DOHH2 (cell line): ENCODE data around the gene MACROD2.

Experiments
- H3F3A ChIP-seq: fragments of 200-600 bp; sonication (generic), shearing (Covaris generic); 2 replicates; pipeline ENCODE4 v1.6.0; 2016; ENCODE audit warnings: antibody characterized with exemption, mild to moderate bottlenecking; ENCODE audit not compliant: control insufficient read depth, insufficient read depth
- H3K27ac ChIP-seq: fragments of 200-600 bp; sonication (generic); 2 replicates; pipeline ENCODE4 v1.5.1; 2014; ENCODE audit warnings: low read depth, mild to moderate bottlenecking, low read length, moderate library complexity
- H3K27me3 ChIP-seq: fragments of 200-600 bp; sonication (generic); 2 replicates; pipeline ENCODE4 v1.6.1; 2014; ENCODE audit warnings: mild to moderate bottlenecking, low read length, mixed read lengths; ENCODE audit not compliant: control insufficient read depth
- H3K36me3 ChIP-seq: fragments of 200-600 bp; sonication (generic); 2 replicates; pipeline ENCODE4 v1.6.1; 2014; ENCODE audit warnings: mild to moderate bottlenecking, low read length, moderate library complexity, mixed read lengths; ENCODE audit not compliant: control insufficient read depth
- H3K4me1 ChIP-seq: fragments of 200-600 bp; sonication (generic); 2 replicates; pipeline ENCODE4 v1.6.1; 2014; ENCODE audit warnings: mild to moderate bottlenecking, low read length, mixed read lengths; ENCODE audit not compliant: control insufficient read depth
- H3K4me2 ChIP-seq: fragments of 200-600 bp; sonication (generic); 2 replicates; pipeline ENCODE4 v1.6.0; 2014; ENCODE audit warnings: mild to moderate bottlenecking, low read length, moderate library complexity
- H3K4me3 ChIP-seq: fragments of 200-600 bp; sonication (generic); 2 replicates; pipeline ENCODE4 v1.5.1; 2014; ENCODE audit warnings: mild to moderate bottlenecking, low read length, mixed read lengths
- H3K79me2 ChIP-seq: fragments of 200-600 bp; sonication (generic); 2 replicates; pipeline ENCODE4 v1.6.1; 2014; ENCODE audit warnings: mild to moderate bottlenecking, low read length, mixed read lengths; ENCODE audit not compliant: control insufficient read depth
- H3K9me2 ChIP-seq: fragments of 200-600 bp; sonication (generic); replicated peaks from 2 replicates; pipeline ENCODE4 v1.6.1; 2014; ENCODE audit warnings: mild to moderate bottlenecking, low read length, mixed read lengths; ENCODE audit not compliant: control insufficient read depth
- H3K9me3 ChIP-seq: fragments of 200-600 bp; sonication (generic); 2 replicates; pipeline ENCODE4 v1.6.1; 2014; ENCODE audit warnings: antibody characterized with exemption, low read length, mixed read lengths; ENCODE audit not compliant: control insufficient read depth, insufficient read depth
- H4K20me1 ChIP-seq: fragments of 200-600 bp; sonication (generic); 2 replicates; pipeline ENCODE4 v1.6.0; 2014; ENCODE audit warnings: low read depth, mild to moderate bottlenecking, antibody characterized with exemption, low read length, moderate library complexity; ENCODE audit not compliant: control insufficient read depth, insufficient read depth
- CTCF ChIP-seq: fragments of 200-600 bp; sonication (generic); IDR thresholded peaks from one replicate; pipeline ENCODE4 v1.5.1; 2014; ENCODE audit warnings: antibody characterized with exemption, mild to moderate bottlenecking, low read depth, low read length; ENCODE audit not compliant: poor library complexity, severe bottlenecking
- EZH2phosphoT487 ChIP-seq: fragments of 200-600 bp; sonication (generic); IDR thresholded peaks from 2 replicates; pipeline ENCODE4 v1.6.1; 2017; ENCODE audit warnings: borderline replicate concordance, mild to moderate bottlenecking, antibody characterized with exemption, low read length, moderate library complexity, mixed read lengths

MACROD2 gene

GRCh38 chr20:14691994-14692393 is 696.7 kb downstream of the MACROD2 start:
- TF ChIP-seq CTCF (no peak), EZH2phosphoT487 (no peak)
- H3K4me3 ChIP-seq = no peak overlapping the region
- no peaks in the 10 kb centered on the region for H3F3A ChIP-seq
- no peaks in the 10 kb centered on the region for H3K27me3 ChIP-seq
- no peaks in the 10 kb centered on the region for H3K79me2 ChIP-seq
- H3K9me2 ChIP-seq = no peaks in the 10 kb centered on the region
- no peaks in the 10 kb centered on the region for H3K36me3 ChIP-seq
- no peaks in the 10 kb centered on the region for H4K20me1 ChIP-seq
- H3K27ac ChIP-seq = no peak overlapping the region
- H3K4me2 ChIP-seq = no peak overlapping the region
- H3K4me1 ChIP-seq = no peaks in the 10 kb centered on the region
- H3K9me3 ChIP-seq = no peaks in the 10 kb centered on the region

DNA sequence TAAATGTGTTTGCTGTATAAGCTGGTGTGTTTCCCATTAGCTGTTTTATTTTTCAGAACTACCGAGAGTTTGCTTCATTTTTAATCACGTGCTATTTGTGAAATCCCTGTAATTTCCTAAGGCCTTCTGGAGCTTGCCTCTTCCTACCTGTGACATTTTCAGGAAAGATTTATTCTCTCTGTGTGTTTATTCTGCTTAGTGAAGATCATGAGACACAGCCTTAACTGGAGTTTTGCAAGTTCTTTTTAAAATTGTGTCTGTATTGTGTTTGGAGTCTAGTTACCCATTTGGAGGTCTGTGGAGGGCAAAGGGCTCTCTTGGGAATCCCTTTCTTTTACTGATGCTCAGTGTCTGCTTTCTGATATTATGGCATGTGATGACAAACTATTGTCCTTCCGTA is 701.2 kb downstream of the MACROD2 start:
- no peaks in the 10 kb centered on the region for H3F3A ChIP-seq
- H3K9me3 ChIP-seq = no peaks in the 10 kb centered on the region
- H4K20me1 ChIP-seq = no peaks in the 10 kb centered on the region
- TF ChIP-seq CTCF (no peak), EZH2phosphoT487 (no peak)
- H3K4me1 ChIP-seq = no peaks in the 10 kb centered on the region
- no peak overlapping the region for H3K4me3 ChIP-seq
- no peaks in the 10 kb centered on the region for H3K9me2 ChIP-seq
- H3K79me2 ChIP-seq = no peaks in the 10 kb centered on the region
- H3K36me3 ChIP-seq = no peaks in the 10 kb centered on the region
- H3K4me2 ChIP-seq = no peak overlapping the region
- no peak overlapping the region for H3K27ac ChIP-seq
- H3K27me3 ChIP-seq = no peaks in the 10 kb centered on the region

DNA sequence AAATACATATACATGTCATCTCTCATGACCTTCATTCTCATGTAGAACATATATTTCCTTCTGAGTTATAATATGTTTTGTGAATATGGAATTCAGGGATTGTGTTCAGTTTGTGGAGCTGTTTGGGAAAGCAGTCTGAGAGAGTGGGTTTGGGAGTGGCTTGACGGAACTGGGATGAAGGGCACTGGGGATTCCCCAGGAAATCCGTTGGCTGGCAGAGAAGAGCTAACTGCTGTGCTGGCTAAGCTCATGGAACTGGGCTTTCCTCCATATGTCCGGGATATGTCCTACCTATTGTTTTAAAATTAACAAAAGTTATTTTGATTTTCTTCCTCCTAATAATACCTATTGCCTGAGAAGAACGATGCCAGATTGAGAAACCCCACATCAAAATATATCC is 701.6 kb downstream of the MACROD2 start:
- Histone ChIP-seq H3K4me1 (no peaks in the 10 kb centered on the region), H3K9me3 (no peaks in the 10 kb centered on the region), H3K9me2 (no peaks in the 10 kb centered on the region), H3K36me3 (no peaks in the 10 kb centered on the region), H3K27ac (no peak overlapping the region), H3K4me3 (no peak overlapping the region), H3K79me2 (no peaks in the 10 kb centered on the region), H3K4me2 (no peak overlapping the region), H4K20me1 (no peaks in the 10 kb centered on the region), H3K27me3 (no peaks in the 10 kb centered on the region), H3F3A (no peaks in the 10 kb centered on the region)
- TF ChIP-seq CTCF (no peak), EZH2phosphoT487 (no peak)

- H3K9me3 ChIP-seq = no peaks in the 10 kb centered on the region
- no peaks in the 10 kb centered on the region for H3F3A ChIP-seq
- H3K9me2 ChIP-seq = no peaks in the 10 kb centered on the region
- no peak overlapping the region for H3K4me2 ChIP-seq
- H3K36me3 ChIP-seq = no peaks in the 10 kb centered on the region
- TF ChIP-seq CTCF (no peak), EZH2phosphoT487 (no peak)
- H4K20me1 ChIP-seq = no peaks in the 10 kb centered on the region
- H3K27me3 ChIP-seq = no peaks in the 10 kb centered on the region
- H3K79me2 ChIP-seq = no peaks in the 10 kb centered on the region
- no peak overlapping the region for H3K27ac ChIP-seq
- H3K4me3 ChIP-seq = no peak overlapping the region
- no peaks in the 10 kb centered on the region for H3K4me1 ChIP-seq
Measured at GRCh38 chr20:14698125-14698524, 702.8 kb downstream of the MACROD2 start.
